Measurements from ENCODE around the gene YIPF1. TPM values are rescaled to one million over a fixed set of nuclear protein-coding genes. Genes with fewer than 3 reads are reported as not detected.

YIPF1 gene
- total RNA-seq (ENCODE audit: low replicate concordance) = 35.7 and 41.2 TPM in 2 replicates

GRCh38 chr1:53889304-53890298, at the start of gene YIPF1:
YIPF1 (minus strand) TSS chr1:53889797; CDS start chr1:53888937, 860 bp downstream.
- Histone ChIP-seq H3K36me3 (peaks cover 5% of the 10 kb centered on the region), H3K4me3 (peak within 1 kb of the TSS; percentile 84), H3K27ac (no peak within 1 kb of the TSS), H3K4me1 (peaks cover 4% of the 10 kb centered on the region), H3K4me2 (peak within 1 kb of the TSS; percentile 70), H3K9ac (peak within 1 kb of the TSS; percentile 45), H3K9me3 (ENCODE audit: low read depth) (no peaks in the 10 kb centered on the region), H3K27me3 (no peaks in the 10 kb centered on the region), H3K79me2 (ENCODE audit: low read depth) (peaks cover 3% of the 10 kb centered on the region), H2AFZ (replicated peaks) (peak within 1 kb of the TSS; percentile 92), H3F3A (ENCODE audit: low read depth) (peaks cover 4% of the 10 kb centered on the region), H4K20me1 (ENCODE audit: low read depth) (no peaks in the 10 kb centered on the region)
- Mint-ChIP-seq H3K4me3 (peak within 1 kb of the TSS; percentile 98), H3K27me3 (ENCODE audit: insufficient read depth, low read depth) (peaks cover 3% of the 10 kb centered on the region), H3K27ac (peak within 1 kb of the TSS; percentile 88), H3K4me1 (peaks cover 15% of the 10 kb centered on the region), H3K9me3 (no peaks in the 10 kb centered on the region), H3K36me3 (no peaks in the 10 kb centered on the region)
- TF ChIP-seq CTCF (IDR thresholded peaks at IDR 0.05) = no peak
- no peak for TF ChIP-seq EZH2 (IDR thresholded peaks at IDR 0.05)
- no peak for TF ChIP-seq EZH2phosphoT487 (IDR thresholded peaks at IDR 0.05)
- peak; percentile 95 for DNase-seq (ENCODE audit: low spot score)

- Mint-ChIP-seq H3K9me3 (peaks cover 19% of the 10 kb centered on the region), H3K27me3 (ENCODE audit: insufficient read depth, low read depth) (no peaks in the 10 kb centered on the region), H3K4me3 (no peak overlapping the region), H3K36me3 (peaks cover 38% of the 10 kb centered on the region), H3K4me1 (peaks cover 8% of the 10 kb centered on the region), H3K27ac (no peak overlapping the region)
- DNase-seq (ENCODE audit: low spot score) = no peak
- no peak overlapping the region for H3K4me3 ChIP-seq
- no peaks in the 10 kb centered on the region for H3F3A ChIP-seq (ENCODE audit: low read depth)
- H2AFZ ChIP-seq (replicated peaks) = no peak overlapping the region
- no peak overlapping the region for H3K27ac ChIP-seq
- no peaks in the 10 kb centered on the region for H3K27me3 ChIP-seq
- no peaks in the 10 kb centered on the region for H4K20me1 ChIP-seq (ENCODE audit: low read depth)
- no peak overlapping the region for H3K9ac ChIP-seq
- TF ChIP-seq EZH2 (IDR thresholded peaks at IDR 0.05) (no peak), EZH2phosphoT487 (IDR thresholded peaks at IDR 0.05) (no peak), CTCF (IDR thresholded peaks at IDR 0.05) (no peak)
- H3K79me2 ChIP-seq (ENCODE audit: low read depth) = peaks cover 20% of the 10 kb centered on the region
- H3K4me1 ChIP-seq = peaks cover 4% of the 10 kb centered on the region
- no peak overlapping the region for H3K4me2 ChIP-seq
- H3K9me3 ChIP-seq (ENCODE audit: low read depth) = peaks cover 8% of the 10 kb centered on the region
- peaks cover 15% of the 10 kb centered on the region for H3K36me3 ChIP-seq
Measured at GRCh38 chr1:53938136-53938830, 48.7 kb upstream of the YIPF1 start.

GRCh38 chr1:53936430-53936829, 46.8 kb upstream of the YIPF1 start:
- Mint-ChIP-seq H3K27ac (no peak overlapping the region), H3K4me1 (no peaks in the 10 kb centered on the region), H3K4me3 (no peak overlapping the region), H3K27me3 (ENCODE audit: insufficient read depth, low read depth) (no peaks in the 10 kb centered on the region), H3K36me3 (peaks cover 45% of the 10 kb centered on the region), H3K9me3 (peaks cover 31% of the 10 kb centered on the region)
- DNase-seq (ENCODE audit: low spot score) = no peak
- H3K36me3 ChIP-seq = peaks cover 15% of the 10 kb centered on the region
- TF ChIP-seq EZH2 (IDR thresholded peaks at IDR 0.05) (no peak), EZH2phosphoT487 (IDR thresholded peaks at IDR 0.05) (no peak), CTCF (IDR thresholded peaks at IDR 0.05) (no peak)
- peaks cover 12% of the 10 kb centered on the region for H3K9me3 ChIP-seq (ENCODE audit: low read depth)
- H3F3A ChIP-seq (ENCODE audit: low read depth) = no peaks in the 10 kb centered on the region
- no peaks in the 10 kb centered on the region for H4K20me1 ChIP-seq (ENCODE audit: low read depth)
- H3K27ac ChIP-seq = no peak overlapping the region
- H3K27me3 ChIP-seq = no peaks in the 10 kb centered on the region
- H2AFZ ChIP-seq (replicated peaks) = no peak overlapping the region
- peaks cover 2% of the 10 kb centered on the region for H3K79me2 ChIP-seq (ENCODE audit: low read depth)
- H3K9ac ChIP-seq = no peak overlapping the region
- H3K4me3 ChIP-seq = no peak overlapping the region
- H3K4me1 ChIP-seq = no peaks in the 10 kb centered on the region
- no peak overlapping the region for H3K4me2 ChIP-seq
